GM21367 (cell line): ENCODE data around the gene MECR.

Source experiments
- ATAC-seq: cut with Tn5 transposase; IDR thresholded peaks from one replicate; pipeline ENCODE4 v1.9.1; 2021; ENCODE audit not compliant: unreplicated experiment

The MECR gene

GRCh38 chr1:29230553-29231378 lies at the start of gene MECR:
TSS of gene MECR (minus strand) at chr1:29230934. CDS start at chr1:29230906, 28 bp downstream.
- ATAC-seq, result peak; percentile 75

- ATAC-seq, result no peak
These were observed 49.2 kb upstream of the MECR start for GRCh38 chr1:29279951-29280391.

- no peak for ATAC-seq
These were observed 48.7 kb upstream of the MECR start for GRCh38 chr1:29279406-29279805.

- no peak for ATAC-seq
These were observed 47.4 kb upstream of the MECR start for GRCh38 chr1:29278124-29278523.

- ATAC-seq, result no peak
These were observed 44.7 kb upstream of the MECR start for GRCh38 chr1:29275435-29275834.

- no peak for ATAC-seq
These were observed 41.6 kb upstream of the MECR start for GRCh38 chr1:29272147-29272907.

GRCh38 chr1:29271724-29272123 lies 41.0 kb upstream of the MECR start:
- no peak for ATAC-seq

GRCh38 chr1:29270929-29271521 lies 40.3 kb upstream of the MECR start:
- no peak for ATAC-seq

GRCh38 chr1:29269382-29269781 lies 38.6 kb upstream of the MECR start:
- ATAC-seq, result no peak

- ATAC-seq, result no peak
These were observed 36.8 kb upstream of the MECR start for GRCh38 chr1:29267321-29268070.

GRCh38 chr1:29266912-29267311 lies 36.2 kb upstream of the MECR start:
- no peak for ATAC-seq

- no peak for ATAC-seq
These were observed 34.1 kb upstream of the MECR start for GRCh38 chr1:29264773-29265389.

- ATAC-seq, result no peak
These were observed 29.8 kb upstream of the MECR start for GRCh38 chr1:29260531-29260930.

- no peak for ATAC-seq
These were observed 29.2 kb upstream of the MECR start for GRCh38 chr1:29259802-29260441.

- ATAC-seq, result no peak
These were observed 28.5 kb upstream of the MECR start for GRCh38 chr1:29258976-29259801.

GRCh38 chr1:29258189-29258975 lies 27.6 kb upstream of the MECR start:
- no peak for ATAC-seq

GRCh38 chr1:29256979-29257804 lies 26.5 kb upstream of the MECR start:
- no peak for ATAC-seq

GRCh38 chr1:29256394-29256793 lies 25.7 kb upstream of the MECR start:
- no peak for ATAC-seq
